OCI-LY1 (cell line): Measurements from ENCODE around the gene PRKCA.

Experiments
- EZH2 ChIP-seq: fragments of 200-600 bp; sonication (generic), shearing (Covaris generic); IDR thresholded peaks from 2 replicates; pipeline ENCODE4 v1.8.0; 2017; ENCODE audit warnings: borderline replicate concordance, mixed run types, mild to moderate bottlenecking, antibody characterized with exemption, low read length, moderate library complexity, mixed read lengths
- TF ChIP-seq, protein P1 (sequence below): fragments of 200-600 bp; sonication (generic), shearing (Covaris generic); IDR thresholded peaks from 2 replicates; pipeline ENCODE4 v1.5.1; 2017; ENCODE audit warnings: mild to moderate bottlenecking, antibody characterized with exemption, low read length, moderate library complexity, mixed read lengths

DNA sequence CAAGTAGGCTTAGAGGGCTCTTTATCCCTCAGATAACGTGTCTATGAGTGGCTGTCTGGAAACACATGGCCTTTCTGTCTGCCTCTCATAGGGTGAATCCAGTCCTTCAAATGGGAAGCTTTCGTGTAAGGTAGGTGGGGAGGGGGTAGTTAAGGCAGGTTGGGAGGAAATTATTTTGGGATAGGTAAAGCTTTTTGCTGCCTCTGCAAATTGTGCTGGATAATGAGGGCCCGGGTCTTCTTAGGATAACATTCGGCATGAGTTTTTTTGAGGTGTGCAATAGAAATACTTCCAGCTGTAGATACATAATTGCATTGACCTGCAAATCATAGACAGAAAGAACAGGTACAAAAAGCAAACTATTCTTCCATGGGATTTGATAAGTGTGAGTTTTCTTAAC, 189.7 kb downstream of the PRKCA start:
- TF ChIP-seq, protein P1, sequence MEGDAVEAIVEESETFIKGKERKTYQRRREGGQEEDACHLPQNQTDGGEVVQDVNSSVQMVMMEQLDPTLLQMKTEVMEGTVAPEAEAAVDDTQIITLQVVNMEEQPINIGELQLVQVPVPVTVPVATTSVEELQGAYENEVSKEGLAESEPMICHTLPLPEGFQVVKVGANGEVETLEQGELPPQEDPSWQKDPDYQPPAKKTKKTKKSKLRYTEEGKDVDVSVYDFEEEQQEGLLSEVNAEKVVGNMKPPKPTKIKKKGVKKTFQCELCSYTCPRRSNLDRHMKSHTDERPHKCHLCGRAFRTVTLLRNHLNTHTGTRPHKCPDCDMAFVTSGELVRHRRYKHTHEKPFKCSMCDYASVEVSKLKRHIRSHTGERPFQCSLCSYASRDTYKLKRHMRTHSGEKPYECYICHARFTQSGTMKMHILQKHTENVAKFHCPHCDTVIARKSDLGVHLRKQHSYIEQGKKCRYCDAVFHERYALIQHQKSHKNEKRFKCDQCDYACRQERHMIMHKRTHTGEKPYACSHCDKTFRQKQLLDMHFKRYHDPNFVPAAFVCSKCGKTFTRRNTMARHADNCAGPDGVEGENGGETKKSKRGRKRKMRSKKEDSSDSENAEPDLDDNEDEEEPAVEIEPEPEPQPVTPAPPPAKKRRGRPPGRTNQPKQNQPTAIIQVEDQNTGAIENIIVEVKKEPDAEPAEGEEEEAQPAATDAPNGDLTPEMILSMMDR, result no peak
- no peak for TF ChIP-seq EZH2
